Activated CD8-positive, alpha-beta memory T cell treated with anti-CD3 and anti-CD28 coated beads, Interleukin-2, amount 10 ng/mL, durations not matched to agents 7 days and 5 days (primary cell): ENCODE data around the gene NCKAP5. TPM values are rescaled to one million over a fixed set of nuclear protein-coding genes. Genes with fewer than 3 reads are reported as not detected.
"Not testable (repeated sequence)": the region's sequence is repeated elsewhere in the genome, so short reads cannot be mapped to it uniquely, and the experiment has no call there.

Experiments
- ATAC-seq: fragments of 150-1000 bp; cut with Tn5 transposase; one replicate; pipeline ENCODE4 v1.10.0; 2021; ENCODE audit warnings: moderate library complexity
- CTCF ChIA-PET: fragments of 350-600 bp; sonication (Branson Sonifier 250); formaldehyde crosslinking; loops from one replicate; lab custom pipeline; 2021; ENCODE audit warnings: antibody characterized with exemption; lab: Charles Lee
- DNase-seq: peaks from one replicate; pipeline ENCODE4 v3.0.0-alpha.2; 2020
- H3K27ac Mint-ChIP-seq: one replicate; pipeline ENCODE4 v1.8.0; 2021; ENCODE audit warnings: mild to moderate bottlenecking, mixed read lengths
- H3K27me3 Mint-ChIP-seq: one replicate; pipeline ENCODE4 v1.8.0; 2021; ENCODE audit warnings: mixed read lengths
- H3K36me3 Mint-ChIP-seq: one replicate; pipeline ENCODE4 v1.8.0; 2021; ENCODE audit warnings: mild to moderate bottlenecking, mixed read lengths
- H3K4me1 Mint-ChIP-seq: one replicate; pipeline ENCODE4 v1.8.0; 2021; ENCODE audit warnings: mixed read lengths
- H3K4me3 Mint-ChIP-seq: one replicate; pipeline ENCODE4 v1.8.0; 2021; ENCODE audit warnings: mild to moderate bottlenecking, moderate library complexity, mixed read lengths
- H3K9me3 Mint-ChIP-seq: one replicate; pipeline ENCODE4 v1.8.0; 2022; ENCODE audit warnings: low read depth, mixed read lengths
- total RNA-seq, 2 experiments: library from RNA; stranded (reverse); gene quantifications; one replicate each; pipeline ENCODE4 v1.2.3, GENCODE V29; 2021

NCKAP5 gene
- total RNA-seq, 2 experiments from 2014 or later, result not detected

DNA sequence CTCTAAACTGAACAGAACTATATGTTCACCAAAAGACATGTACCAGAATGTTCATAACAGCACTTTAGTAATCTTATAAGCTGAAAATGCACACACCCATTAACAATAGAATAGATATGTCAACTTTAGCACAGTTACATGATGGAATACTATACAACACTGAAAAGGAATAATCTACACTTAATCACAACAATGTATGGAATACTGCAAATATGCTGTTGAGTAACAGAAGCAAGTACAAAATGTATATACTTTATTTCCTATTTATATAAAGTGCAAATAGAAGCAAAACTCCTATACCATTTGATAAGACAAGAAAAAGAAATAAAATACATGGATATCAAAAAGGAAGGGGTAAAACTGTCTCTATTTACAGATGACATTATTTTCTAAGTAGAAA, 352.8 kb downstream of the NCKAP5 start:
- Mint-ChIP-seq H3K9me3 (peaks cover 5% of the 10 kb centered on the region), H3K4me1 (no peaks in the 10 kb centered on the region), H3K4me3 (no peak overlapping the region), H3K36me3 (no peaks in the 10 kb centered on the region), H3K27me3 (no peaks in the 10 kb centered on the region), H3K27ac (no peak overlapping the region)
- DNase-seq (no peak), ATAC-seq (no peak)
- CTCF ChIA-PET, result no interaction called here

DNA sequence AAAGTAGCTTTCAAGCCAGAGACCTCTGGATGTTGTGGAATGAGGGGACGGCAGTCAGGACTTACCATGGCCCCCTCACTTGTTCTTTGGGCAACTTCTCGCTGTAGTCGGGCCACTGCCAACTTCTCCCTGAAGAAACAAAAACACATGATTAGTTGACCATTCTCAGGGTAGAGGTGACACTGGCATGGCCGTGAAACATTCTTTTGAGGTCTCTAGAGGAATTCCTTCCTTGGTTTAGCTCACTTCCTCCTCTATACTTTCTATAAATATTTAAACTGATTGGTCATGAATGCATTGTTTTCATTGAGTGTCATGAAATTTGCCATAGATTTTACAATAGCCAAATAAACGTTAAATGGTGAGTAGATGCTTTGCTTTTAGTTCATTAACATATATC, 354.6 kb downstream of the NCKAP5 start:
- CTCF ChIA-PET, result no interaction called here
- DNase-seq, result no peak
- no peak for ATAC-seq
- Mint-ChIP-seq H3K4me3 (no peak overlapping the region), H3K9me3 (peaks cover 5% of the 10 kb centered on the region), H3K4me1 (no peaks in the 10 kb centered on the region), H3K36me3 (no peaks in the 10 kb centered on the region), H3K27me3 (no peaks in the 10 kb centered on the region), H3K27ac (no peak overlapping the region)

DNA sequence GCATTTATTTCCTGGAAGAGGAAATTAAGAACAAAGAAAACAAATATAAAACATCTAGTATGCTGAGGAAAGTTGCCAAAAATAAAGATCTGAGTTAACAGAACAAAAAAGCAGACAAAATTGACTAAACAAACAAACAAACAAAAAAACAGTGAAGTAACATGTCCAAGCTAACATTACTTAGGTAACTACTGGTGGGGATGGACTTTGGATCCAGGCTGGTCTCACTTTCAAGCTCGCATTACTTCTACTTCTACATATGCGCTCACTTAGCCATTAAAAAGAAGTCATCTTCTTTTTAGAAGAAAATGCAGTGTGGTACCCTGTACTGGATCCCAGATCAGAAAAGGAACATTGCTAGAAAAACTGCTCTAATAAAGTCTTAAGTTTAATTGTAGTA, 358.9 kb downstream of the NCKAP5 start:
- ATAC-seq (no peak), DNase-seq (no peak)
- H3K27me3 Mint-ChIP-seq, result no peaks in the 10 kb centered on the region
- H3K4me3 Mint-ChIP-seq, result no peak overlapping the region
- no peaks in the 10 kb centered on the region for H3K36me3 Mint-ChIP-seq
- H3K4me1 Mint-ChIP-seq, result no peaks in the 10 kb centered on the region
- CTCF ChIA-PET, result no interaction called here
- peaks cover under 1% of the 10 kb centered on the region for H3K9me3 Mint-ChIP-seq
- H3K27ac Mint-ChIP-seq, result no peak overlapping the region

DNA sequence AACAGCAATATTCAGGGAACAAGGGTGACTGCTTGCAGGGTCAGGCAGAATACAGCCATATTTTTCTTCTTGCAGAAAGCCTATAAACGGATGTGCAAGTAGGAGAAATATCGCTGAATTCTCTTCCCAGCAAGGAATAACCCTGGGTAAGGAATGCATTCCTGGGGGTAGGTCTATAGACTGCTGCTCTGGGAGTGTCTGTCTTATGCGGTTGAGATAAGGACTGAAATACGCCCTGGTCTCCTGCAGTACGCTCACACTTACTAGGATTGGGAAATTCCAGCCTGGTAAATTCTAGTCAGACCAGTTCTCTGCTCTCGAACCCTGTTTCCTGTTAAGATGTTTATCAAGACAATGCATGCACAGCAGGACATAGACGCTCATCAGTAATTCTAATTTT, 361.6 kb downstream of the NCKAP5 start:
- H3K9me3 Mint-ChIP-seq, H3K4me3 Mint-ChIP-seq, H3K4me1 Mint-ChIP-seq, H3K36me3 Mint-ChIP-seq, DNase-seq, H3K27ac Mint-ChIP-seq, CTCF ChIA-PET, ATAC-seq, H3K27me3 Mint-ChIP-seq: not testable (repeated sequence)

GRCh38 chr2:133204421-133204820, 363.8 kb downstream of the NCKAP5 start:
- peaks cover 3% of the 10 kb centered on the region for H3K9me3 Mint-ChIP-seq
- no peak overlapping the region for H3K27ac Mint-ChIP-seq
- ATAC-seq (no peak), DNase-seq (no peak)
- H3K4me1 Mint-ChIP-seq, result no peaks in the 10 kb centered on the region
- no peak overlapping the region for H3K4me3 Mint-ChIP-seq
- no peaks in the 10 kb centered on the region for H3K36me3 Mint-ChIP-seq
- CTCF ChIA-PET, result no interaction called here
- no peaks in the 10 kb centered on the region for H3K27me3 Mint-ChIP-seq

DNA sequence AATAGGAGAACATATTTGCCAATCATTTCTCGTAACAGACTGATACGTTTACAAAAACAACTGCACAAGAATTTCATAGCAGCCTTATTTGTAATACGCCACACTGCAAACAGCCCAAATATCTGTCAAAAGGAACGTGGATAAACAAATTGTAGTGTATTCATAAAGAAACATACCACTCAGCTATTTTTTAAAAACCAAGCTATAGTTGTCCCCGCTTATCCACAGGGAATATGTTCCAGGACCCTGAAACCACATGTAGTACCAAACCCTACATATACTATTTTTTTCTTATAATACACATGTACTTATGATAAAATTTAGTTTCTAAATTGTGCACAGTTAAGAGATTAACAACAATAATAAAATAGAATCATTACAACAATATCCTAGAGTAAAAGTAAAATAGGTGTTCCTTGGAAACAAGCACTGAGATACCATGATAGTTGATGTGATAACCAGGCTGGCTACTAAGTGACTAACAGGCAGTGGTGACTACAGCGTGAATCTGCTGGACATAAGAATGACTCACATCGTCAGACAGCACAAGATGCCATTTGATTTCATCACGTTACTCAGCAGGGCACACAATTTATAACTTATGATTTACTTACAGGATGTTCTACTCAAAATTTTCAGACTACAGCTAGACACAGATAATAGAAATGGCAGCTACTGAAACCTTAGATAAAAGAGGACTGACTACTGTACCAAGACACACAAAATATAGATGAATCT, 367.4 kb downstream of the NCKAP5 start:
- no peaks in the 10 kb centered on the region for H3K4me1 Mint-ChIP-seq
- H3K4me3 Mint-ChIP-seq, result no peak overlapping the region
- CTCF ChIA-PET, result no interaction called here
- no peak for ATAC-seq
- no peaks in the 10 kb centered on the region for H3K27me3 Mint-ChIP-seq
- H3K27ac Mint-ChIP-seq, result no peak overlapping the region
- DNase-seq, result no peak
- peaks cover 3% of the 10 kb centered on the region for H3K9me3 Mint-ChIP-seq
- no peaks in the 10 kb centered on the region for H3K36me3 Mint-ChIP-seq

DNA sequence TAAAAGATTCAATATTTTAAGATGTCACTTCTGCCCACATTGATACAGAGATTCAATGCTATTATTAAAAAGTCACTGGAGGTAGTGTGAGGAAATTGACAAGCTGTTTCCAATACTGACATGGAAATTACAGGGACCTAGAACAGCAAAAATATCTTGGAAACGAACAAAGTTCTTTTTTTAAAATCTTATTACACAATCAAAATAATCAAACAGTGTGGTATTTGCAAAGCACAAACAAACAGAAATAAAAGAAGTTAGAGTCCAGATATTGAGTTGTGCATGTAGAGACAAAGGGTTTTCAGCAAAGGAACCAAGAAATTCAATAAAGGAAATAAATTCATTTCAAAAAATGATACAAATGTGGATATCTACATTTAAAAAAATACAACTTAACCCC, 369.6 kb downstream of the NCKAP5 start:
- Mint-ChIP-seq H3K9me3 (peaks cover 2% of the 10 kb centered on the region), H3K4me3 (no peak overlapping the region), H3K27ac (no peak overlapping the region), H3K27me3 (no peaks in the 10 kb centered on the region), H3K4me1 (no peaks in the 10 kb centered on the region), H3K36me3 (no peaks in the 10 kb centered on the region)
- DNase-seq, result no peak
- CTCF ChIA-PET, result no interaction called here
- ATAC-seq, result no peak

- CTCF ChIA-PET, result no interaction called here
- ATAC-seq (no peak), DNase-seq (no peak)
- no peaks in the 10 kb centered on the region for H3K36me3 Mint-ChIP-seq
- H3K9me3 Mint-ChIP-seq, result peaks cover 2% of the 10 kb centered on the region
- H3K27me3 Mint-ChIP-seq, result no peaks in the 10 kb centered on the region
- no peak overlapping the region for H3K4me3 Mint-ChIP-seq
- no peaks in the 10 kb centered on the region for H3K4me1 Mint-ChIP-seq
- H3K27ac Mint-ChIP-seq, result no peak overlapping the region
Observed at GRCh38 chr2:133197156-133197555, 371.1 kb downstream of the NCKAP5 start.

DNA sequence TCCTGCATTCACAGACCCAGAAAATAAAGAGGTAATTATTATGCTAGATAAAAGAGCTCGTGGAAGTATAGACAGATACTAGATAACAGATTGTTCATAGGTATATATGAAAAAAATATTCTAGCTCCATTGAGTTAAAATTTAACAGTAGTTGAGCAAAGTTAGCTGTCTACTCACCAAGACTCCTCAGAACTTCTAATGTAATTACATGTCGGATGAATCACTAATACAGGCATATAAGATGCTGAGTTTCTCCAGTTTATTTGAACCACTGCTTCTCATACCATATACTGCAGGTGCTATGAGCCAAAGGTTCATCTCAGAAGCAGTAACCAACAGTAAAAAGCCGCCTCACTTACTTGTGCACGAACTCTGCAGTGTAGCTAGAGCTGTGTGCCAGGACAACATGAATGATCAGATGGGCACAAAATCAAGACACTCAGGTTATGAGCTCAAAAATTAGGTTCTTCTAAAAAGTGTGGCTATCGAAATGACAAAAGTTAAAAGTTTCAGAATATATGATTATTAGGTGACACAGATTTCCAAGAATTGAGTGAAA, 373.4 kb downstream of the NCKAP5 start:
- no peak overlapping the region for H3K27ac Mint-ChIP-seq
- DNase-seq, result no peak
- no peaks in the 10 kb centered on the region for H3K4me1 Mint-ChIP-seq
- H3K9me3 Mint-ChIP-seq, result peaks cover 2% of the 10 kb centered on the region
- no peaks in the 10 kb centered on the region for H3K27me3 Mint-ChIP-seq
- CTCF ChIA-PET, result no interaction called here
- no peak for ATAC-seq
- no peak overlapping the region for H3K4me3 Mint-ChIP-seq
- H3K36me3 Mint-ChIP-seq, result no peaks in the 10 kb centered on the region

DNA sequence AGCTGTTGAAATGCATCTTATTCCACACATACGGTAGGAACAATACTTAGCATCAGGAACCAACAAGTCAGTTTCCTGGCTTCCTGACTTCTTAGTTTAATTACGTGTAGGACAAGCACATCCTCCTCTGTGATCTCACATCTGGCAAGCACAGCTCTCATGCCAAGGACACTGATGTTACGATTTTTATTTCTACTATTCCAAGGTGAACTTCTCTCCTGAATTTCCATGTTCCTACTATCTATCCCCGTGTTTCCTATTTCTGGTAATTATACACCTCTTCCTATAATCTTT, 374.0 kb downstream of the NCKAP5 start:
- no peak for DNase-seq
- no peak for ATAC-seq
- Mint-ChIP-seq H3K4me1 (no peaks in the 10 kb centered on the region), H3K36me3 (no peaks in the 10 kb centered on the region), H3K27ac (no peak overlapping the region), H3K27me3 (no peaks in the 10 kb centered on the region), H3K9me3 (peaks cover 2% of the 10 kb centered on the region), H3K4me3 (no peak overlapping the region)
- CTCF ChIA-PET, result no interaction called here

DNA sequence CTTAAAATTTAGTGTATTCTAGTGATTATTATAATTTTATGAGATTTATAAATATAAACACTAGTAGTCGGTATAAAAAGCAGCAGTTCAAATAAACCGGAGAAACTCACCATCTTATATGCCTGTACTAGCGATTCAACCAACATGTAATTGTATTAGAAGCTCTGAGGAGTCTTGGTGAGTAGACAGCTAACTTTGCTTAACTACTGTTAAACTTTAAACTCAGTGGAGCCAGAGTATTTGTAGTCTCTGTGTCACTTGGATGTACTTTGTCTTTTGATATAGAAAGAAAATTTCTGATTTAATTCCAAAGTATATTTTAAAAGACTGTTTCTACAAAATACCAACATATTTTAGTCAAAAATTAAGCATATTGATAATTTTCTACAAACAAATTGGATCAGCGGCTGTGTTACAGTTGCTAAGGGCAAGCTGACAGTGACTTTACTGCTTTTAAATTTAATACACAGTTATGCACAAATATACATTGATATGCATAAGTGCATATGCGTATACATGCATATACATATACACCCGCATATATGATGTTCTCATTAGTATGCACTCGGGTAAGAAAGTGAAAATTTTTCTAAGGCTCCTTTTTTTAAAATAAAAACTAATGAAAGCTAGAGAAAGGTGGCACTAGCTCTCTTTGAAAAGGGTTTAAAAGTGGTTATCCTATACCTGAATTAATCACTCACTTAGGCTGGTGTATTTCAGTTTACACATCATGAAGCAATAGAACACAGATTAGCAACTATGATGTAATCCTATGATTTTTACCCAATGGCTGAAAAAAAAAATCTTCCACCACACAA, 374.5 kb downstream of the NCKAP5 start:
- no peak overlapping the region for H3K4me3 Mint-ChIP-seq
- H3K27ac Mint-ChIP-seq, result no peak overlapping the region
- H3K4me1 Mint-ChIP-seq, result no peaks in the 10 kb centered on the region
- H3K27me3 Mint-ChIP-seq, result no peaks in the 10 kb centered on the region
- DNase-seq (no peak), ATAC-seq (no peak)
- peaks cover 2% of the 10 kb centered on the region for H3K9me3 Mint-ChIP-seq
- no peaks in the 10 kb centered on the region for H3K36me3 Mint-ChIP-seq
- CTCF ChIA-PET, result no interaction called here

GRCh38 chr2:133192028-133192427, 376.2 kb downstream of the NCKAP5 start:
- no peaks in the 10 kb centered on the region for H3K36me3 Mint-ChIP-seq
- CTCF ChIA-PET, result no interaction called here

DNA sequence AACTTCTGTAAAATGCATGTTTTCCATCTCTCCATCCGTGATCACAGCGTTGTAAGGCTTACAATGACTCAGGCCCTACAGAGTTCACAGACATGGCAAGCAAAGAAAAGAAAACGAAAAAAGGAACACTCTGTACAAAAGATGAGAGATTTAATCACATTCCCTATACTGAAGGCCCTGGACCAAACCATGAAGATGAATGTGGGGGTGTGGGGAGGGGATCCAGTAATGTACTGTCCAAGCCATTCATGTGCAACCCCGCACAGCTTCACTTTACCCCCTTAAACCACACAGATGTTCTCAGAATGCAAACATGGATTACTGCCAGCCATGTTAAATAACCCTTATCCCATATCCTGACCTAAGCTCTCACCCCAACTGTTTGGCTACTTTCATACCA, 391.1 kb downstream of the NCKAP5 start:
- Mint-ChIP-seq H3K9me3 (peaks cover 2% of the 10 kb centered on the region), H3K27ac (no peak overlapping the region), H3K27me3 (no peaks in the 10 kb centered on the region), H3K36me3 (no peaks in the 10 kb centered on the region), H3K4me3 (no peak overlapping the region), H3K4me1 (no peaks in the 10 kb centered on the region)
- CTCF ChIA-PET, result no interaction called here
- no peak for ATAC-seq
- no peak for DNase-seq

More at GRCh38 chr2:133192028-133192427, 376.2 kb downstream of the NCKAP5 start:
- Mint-ChIP-seq H3K27me3 (no peaks in the 10 kb centered on the region), H3K4me3 (no peak overlapping the region), H3K9me3 (peaks cover 2% of the 10 kb centered on the region), H3K4me1 (no peaks in the 10 kb centered on the region), H3K27ac (no peak overlapping the region)
- ATAC-seq (no peak), DNase-seq (no peak)

DNA sequence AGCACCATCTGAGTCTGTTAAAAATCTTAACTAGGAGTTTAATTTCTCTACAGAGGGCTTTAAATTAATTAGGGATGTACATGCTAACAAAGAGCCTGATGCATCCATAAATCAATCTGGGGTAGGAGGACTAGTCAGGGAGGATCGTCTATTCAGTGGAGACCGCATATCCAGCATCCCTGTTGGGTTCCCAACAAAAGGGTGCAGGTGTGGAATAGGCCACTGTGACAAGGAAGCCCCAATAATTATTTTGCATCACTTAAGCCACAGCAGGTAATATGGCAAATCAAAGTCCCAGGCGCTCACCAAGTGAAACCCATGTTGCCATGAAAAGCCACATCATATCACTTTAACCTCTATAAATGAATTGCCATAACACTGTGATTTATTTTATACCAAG, 392.3 kb downstream of the NCKAP5 start:
- no peak overlapping the region for H3K27ac Mint-ChIP-seq
- no peaks in the 10 kb centered on the region for H3K27me3 Mint-ChIP-seq
- DNase-seq (no peak), ATAC-seq (no peak)
- no peaks in the 10 kb centered on the region for H3K4me1 Mint-ChIP-seq
- no peak overlapping the region for H3K4me3 Mint-ChIP-seq
- H3K36me3 Mint-ChIP-seq, result no peaks in the 10 kb centered on the region
- CTCF ChIA-PET, result no interaction called here
- H3K9me3 Mint-ChIP-seq, result no peaks in the 10 kb centered on the region
